ENCODE measurements around the gene SHISAL1.
"Not testable (repeated sequence)": the region's sequence is repeated elsewhere in the genome, so short reads cannot be mapped to it uniquely, and the experiment has no call there.

SHISAL1 gene

DNA sequence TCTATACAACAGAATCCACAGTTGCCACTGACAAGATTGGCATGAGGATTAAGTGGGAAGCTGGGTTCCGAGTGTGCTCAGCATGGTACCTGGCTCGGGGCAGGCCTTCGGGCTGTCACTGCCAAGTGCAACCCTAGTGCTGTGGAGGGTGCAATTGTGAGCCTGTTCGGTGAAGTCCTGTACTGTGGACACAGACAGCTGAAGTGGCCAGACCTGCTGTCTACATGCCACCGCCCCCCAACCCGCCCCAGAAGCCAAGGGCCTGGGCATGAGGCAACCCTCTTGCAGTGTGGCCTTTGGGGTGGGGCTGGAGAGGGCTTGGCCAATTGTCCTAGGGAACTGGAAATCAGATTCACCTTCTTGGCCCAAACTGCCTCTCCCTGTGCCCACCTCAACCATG, 15.6 kb upstream of the SHISAL1 start:
- DNase-seq (ENCODE audit: low spot score) = no peak

DNA sequence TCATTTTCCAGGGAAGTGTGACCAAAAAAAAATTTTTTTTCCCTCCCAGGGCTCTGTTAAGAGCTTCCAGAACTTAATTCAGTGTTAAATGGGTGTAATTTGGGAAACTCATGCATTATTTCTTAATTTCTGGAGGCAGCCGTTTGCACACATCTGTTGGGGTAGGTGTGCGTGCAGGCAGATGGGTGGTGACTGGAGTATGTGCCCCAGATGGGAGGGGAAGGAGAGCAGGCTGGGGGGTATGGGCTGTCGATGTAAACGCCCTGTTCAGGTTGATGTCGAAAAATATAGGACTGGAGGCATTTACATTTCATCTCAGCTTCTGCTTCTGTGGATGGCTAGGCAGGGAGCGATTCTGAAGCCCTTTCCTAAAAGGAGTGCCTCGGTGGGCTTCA, 13.7 kb upstream of the SHISAL1 start:
- DNase-seq (ENCODE audit: low spot score) = no peak

DNA sequence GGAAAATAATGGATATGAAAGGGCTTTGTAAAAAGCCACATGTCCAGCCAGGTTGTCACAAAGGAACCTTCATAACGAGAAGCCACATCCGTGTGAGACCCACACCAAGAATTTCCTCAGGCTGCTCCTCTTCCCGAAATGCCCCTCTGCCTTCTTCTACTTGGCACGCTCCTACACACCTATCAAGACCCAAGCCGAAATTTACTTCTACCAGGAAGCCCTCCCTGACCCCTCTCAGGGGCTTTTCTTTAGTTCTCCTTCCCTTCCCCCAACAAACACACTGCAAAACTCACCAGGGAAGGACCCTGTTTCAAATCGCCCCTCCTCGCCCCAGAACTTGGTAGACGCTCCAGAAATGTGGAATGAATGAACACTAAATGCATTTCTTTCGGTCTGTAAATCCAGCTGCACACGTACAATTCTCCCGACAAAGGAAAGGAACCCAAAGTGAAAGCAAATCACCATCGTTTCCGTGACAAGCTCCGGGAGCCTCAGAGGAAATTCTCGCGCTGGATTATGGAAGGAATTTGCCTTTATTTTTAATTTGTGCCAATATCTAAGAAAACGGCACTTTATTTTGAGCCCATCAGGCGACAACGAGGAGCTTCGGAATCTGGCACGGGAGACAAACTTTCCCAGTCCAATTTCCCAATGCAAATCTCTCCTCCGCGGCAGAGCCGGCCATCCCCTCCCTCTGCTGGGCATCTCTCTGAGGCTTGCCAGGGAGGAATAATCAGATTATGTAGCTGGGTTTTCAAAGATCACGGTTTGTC, 13.2 kb upstream of the SHISAL1 start:
- DNase-seq (ENCODE audit: low spot score) = no peak

DNA sequence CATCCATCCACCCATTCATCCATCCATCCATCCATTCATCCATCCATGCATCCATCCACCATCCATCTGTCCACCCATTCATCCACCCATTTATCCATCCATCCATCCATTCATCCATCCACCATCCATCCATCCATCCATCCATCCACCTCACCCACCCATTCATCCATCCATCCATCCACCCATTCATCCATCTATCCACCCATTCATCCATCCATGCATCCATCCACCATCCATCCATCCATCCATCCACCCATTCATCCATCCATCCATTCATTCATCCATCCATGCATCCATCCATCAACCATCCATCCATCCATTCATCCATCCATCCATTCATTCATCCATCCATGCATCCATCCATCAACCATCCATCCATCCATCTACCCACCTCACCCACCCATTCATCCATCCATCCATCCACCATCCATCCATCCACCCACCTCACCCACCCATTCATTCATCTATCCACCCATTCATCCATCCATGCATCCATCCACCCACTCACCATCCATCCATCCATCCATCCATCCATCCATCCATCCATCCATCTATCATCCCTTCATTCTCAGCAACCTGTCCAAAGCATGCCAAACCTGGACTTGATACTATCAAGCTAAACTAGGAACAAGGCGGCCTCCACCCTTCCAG, 10.5 kb upstream of the SHISAL1 start:
- DNase-seq (ENCODE audit: low spot score) = not testable (repeated sequence)

DNA sequence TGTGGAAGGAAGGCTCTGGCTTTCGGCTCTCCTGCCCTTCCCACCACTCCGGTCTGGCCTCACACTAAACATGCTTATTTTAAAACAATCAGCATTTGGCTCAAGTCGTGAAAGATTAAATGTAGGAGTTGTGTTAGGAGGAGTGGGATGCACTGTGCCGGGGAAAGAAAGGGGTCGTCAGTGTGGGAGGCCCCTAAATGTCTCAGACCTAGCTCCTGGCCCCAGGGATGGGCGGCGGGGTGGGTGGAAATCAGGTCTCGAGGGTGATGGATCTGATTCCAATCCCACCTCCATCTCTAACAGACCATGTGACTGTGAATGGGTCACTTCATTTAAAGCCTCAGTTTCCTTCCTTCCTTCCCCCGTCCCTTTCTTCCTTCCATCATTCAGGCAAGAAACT, 6.9 kb upstream of the SHISAL1 start:
- DNase-seq (ENCODE audit: low spot score) = no peak

DNA sequence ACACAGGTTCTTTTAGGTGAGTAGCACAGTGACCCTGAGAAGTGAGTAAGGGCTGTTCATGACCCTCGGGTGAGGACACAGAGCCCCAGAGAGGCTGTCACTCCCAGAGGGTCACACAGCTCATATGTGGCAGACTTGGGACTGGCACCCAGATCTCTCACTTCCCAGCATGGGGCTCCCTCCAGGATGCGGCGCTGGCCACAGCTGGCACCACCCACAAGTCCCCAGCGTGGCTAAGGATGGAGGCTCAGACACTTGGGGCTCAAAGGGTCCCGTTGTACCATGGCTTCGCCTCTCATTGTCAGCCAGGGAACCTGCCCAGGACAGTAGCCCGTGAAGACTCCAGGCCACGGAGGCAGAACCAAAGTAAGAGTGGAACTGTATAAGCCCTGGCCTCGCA, 6.0 kb upstream of the SHISAL1 start:
- no peak for DNase-seq (ENCODE audit: low spot score)

DNA sequence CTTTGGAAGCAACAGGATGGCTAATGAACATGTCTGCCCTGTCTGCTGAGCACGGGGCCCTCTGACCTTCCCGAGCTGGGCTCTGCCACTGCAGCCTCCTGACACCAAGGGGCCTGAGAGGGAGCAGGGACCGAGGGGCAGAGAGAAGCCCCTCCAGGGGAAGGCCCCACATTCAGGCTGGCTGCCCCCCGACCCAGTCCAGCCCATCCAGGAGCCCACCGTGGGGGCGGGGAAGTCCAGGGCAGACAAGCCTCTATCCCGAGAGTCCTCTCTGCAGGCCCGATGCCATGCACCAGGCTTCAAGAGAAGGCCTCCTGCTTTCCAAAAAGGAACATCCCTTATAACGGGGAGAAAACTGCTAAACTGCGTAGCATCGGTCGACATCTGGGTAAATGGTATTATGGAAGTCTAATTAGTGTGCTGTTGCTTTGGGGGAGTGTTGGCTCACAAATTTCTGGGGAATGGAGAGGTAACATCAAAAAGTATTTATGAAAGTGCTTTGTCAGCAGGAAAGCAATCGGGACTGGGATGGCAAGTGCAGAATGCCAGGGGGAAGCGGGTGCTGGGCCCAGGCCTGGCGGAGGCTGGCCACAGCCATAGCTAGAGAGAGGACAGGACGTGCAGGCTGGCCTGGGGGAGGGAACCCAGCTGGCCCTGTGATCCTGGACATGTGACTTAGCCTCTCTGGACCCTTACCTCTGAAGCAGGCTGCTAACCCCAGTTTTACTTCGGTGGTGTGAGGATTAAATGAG, 5.3 kb upstream of the SHISAL1 start:
- no peak for DNase-seq (ENCODE audit: low spot score)

DNA sequence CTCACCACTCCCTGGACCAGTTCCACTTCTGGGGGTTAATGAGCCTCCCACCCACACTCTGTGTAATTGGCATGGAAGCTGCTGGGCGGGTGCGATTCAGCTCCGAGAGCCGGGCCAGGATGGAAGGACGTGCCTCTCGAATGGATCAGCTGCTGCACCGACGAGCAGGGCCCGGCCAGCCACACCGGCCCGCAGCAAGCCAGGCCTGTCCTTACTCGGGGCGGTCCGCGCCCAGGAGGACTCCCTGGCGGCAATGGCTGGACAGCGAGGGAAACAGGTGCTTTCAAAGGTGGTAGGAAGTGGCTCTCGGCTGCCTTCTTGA, 4.3 kb upstream of the SHISAL1 start:
- DNase-seq (ENCODE audit: low spot score) = no peak

DNA sequence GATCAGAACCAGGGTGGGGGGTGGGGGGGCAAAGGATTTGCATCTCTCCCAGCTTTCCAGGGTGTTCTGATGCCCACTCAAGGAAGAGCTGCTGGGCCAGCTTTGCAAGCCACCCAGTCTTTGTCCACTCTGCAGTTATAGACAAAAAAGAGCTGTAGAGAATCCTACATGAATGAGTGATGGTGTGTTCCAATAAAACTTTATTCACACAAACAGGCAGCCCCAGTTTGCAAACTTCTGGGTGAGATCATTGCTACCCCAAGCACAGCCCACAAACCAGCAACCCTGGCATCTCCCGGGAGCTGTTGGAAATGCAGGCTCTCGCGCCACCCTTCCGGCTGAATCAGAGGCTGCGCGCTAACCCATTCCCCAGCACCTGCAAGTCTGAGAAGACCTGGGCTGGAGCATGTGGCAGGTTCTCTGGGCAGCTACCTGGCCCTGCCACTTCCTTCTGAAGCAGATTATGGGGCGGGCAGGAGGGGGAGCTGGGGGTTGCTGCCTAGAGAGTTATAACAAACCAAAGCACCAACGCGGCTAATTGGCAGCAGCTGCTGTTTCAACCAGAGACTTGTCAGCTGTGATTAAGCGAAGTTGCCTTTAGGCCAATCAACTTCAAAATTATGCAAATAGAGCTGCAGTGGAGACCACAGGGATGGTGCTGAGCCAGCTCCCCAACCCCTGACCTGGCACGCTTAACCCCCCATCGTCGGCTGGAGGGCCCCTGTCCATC, 3.8 kb upstream of the SHISAL1 start:
- DNase-seq (ENCODE audit: low spot score) = no peak

DNA sequence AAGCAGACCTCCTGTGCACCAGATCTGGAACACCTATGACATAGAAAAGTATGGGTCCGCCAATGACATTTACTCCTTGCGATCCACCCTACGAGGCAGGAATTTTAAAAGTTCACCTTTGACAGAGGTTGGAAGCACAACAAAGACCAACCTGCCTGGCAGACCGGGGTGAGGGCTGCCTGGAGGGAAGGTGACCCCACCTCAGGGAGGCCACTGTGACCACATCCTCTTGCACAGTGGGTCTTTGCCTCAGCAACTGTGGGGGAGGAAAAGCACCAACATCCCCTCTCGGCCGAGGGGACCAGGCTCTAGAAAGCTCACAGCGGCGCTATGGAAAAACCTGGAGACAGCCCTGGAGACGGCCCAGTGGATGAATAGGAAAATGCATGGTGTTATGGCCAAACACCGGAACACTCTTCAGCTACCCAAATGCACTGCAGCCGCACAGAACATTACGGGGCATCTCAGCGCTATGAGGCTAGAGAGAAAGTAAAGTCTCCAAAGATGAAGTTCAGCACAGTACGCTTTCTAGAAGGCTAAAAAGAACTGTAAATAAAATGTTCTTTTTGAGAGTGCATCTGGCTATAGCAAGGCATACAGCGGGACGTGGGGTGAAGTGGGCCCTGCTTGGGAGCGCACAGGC, 1.8 kb upstream of the SHISAL1 start:
- DNase-seq (ENCODE audit: low spot score) = no peak

DNA sequence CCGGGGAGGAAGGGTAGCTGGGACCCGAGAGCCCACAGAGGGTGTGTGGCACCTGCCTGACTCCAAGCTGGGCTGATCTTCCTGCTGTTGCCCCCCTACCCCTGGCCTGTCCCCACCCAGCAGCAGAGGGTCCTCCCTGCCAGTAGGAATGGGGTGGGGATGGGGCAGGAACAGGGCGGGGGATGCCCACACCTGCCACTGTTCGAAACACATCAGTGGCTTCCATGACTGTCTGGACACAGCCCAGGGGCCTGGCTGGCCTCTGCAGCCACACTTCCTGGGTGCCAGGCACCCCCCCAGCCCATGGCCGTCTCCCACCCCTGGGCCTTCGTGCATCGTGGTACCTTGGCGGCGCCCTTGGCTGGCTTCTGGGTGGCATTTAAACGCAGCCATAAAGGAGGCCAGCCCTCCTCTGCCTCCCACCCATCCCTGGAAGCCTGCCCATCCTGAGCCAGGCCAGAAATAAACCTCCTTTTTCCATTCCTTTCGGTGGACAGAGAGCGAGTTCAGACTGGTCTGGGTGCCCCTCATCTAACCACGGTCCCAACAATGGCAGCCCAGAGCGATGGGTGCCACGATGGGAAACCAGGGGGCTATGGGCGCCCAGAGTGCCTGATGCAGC, 745 bp upstream of the SHISAL1 start:
- DNase-seq (ENCODE audit: low spot score) = no peak

DNA sequence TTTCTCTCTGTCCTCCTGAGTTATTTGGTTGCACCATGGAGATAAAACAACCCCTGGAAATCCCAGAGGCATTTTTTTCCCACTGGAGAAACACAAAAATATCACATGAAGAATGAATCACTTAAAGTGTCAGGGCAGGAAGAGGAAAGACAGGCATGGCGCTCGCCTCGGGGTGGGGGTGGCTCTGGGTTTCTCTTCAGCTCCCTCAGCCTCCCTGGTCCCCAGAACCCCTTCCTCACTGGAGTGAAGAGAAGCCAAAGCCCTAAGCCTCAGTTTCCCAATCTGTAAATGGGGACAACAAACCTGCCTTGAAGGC, 938 bp downstream of the SHISAL1 start:
- no peak for DNase-seq (ENCODE audit: low spot score)

DNA sequence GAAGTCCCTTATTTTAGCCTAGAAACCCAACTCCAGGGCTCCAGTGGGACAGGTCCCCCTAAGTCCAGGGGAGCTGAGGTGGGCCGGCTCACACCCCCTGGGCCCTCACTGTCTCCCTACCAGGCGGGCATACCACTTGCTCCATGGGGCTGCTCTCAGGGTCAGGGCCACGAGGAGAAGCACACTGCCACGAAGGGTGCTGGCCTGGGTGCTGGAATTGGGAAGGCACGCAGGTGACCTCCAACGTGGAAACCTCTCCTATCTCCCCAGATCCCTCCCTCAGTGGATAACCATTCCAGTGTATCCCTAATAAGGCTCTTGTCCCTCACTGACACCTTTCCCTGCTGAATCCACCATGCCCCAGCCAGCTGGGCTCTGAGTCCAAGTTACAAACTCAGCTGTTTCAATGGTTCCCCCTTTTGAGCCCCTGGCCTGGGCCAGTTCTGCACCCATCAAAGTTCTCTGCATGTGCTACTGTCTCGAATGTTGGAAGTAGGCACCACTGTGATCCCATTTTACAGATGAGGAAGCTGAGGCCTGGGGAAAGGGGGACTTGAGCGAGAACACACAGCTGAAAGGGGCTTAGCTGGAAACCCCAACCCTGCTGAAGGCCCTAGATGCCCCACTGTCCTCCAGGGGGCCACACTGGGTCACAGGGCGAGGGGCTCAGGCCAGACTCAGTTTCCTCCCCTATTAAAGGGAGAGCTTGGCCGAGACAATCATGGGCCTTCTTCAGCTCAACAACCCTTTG, 1.5 kb downstream of the SHISAL1 start:
- DNase-seq (ENCODE audit: low spot score) = no peak

DNA sequence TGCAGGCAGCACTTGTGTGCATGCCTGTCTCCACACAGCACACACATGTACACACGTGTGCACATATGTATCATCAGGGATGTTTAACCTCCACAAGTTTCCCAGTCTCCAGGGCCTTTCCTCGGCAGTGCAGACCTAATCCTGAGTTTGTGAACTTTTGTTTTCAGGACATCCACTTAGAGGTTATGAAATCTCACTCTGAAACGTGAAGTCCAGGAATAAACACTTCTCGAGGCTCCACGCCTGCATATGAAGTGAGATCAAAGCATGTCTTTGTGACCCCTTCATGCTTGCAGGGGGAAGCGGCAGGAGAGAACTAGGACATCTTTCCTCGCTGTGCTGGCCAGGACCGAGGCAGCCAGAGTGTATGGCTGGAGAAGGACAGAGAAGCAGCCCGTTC, 3.1 kb downstream of the SHISAL1 start:
- no peak for DNase-seq (ENCODE audit: low spot score)

DNA sequence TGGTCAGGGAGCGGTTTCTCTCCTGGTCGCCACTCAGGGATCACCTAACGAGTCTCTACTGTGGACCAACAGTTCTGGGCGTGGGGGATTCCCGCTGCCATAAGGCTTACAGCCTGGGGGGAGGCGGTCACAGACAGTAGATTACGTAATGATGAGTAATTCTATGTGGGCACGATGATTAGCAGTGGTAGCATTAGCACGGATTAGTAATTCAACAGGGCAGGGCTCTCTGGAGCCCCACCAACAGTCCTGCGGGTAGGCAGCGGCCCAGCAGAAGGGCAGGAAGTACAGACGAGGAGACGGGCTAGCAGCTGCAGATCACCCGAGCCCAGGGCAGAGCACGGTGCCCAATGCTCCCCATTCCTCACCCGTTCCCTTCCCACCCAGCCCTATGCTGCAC, 3.6 kb downstream of the SHISAL1 start:
- DNase-seq (ENCODE audit: low spot score) = no peak

DNA sequence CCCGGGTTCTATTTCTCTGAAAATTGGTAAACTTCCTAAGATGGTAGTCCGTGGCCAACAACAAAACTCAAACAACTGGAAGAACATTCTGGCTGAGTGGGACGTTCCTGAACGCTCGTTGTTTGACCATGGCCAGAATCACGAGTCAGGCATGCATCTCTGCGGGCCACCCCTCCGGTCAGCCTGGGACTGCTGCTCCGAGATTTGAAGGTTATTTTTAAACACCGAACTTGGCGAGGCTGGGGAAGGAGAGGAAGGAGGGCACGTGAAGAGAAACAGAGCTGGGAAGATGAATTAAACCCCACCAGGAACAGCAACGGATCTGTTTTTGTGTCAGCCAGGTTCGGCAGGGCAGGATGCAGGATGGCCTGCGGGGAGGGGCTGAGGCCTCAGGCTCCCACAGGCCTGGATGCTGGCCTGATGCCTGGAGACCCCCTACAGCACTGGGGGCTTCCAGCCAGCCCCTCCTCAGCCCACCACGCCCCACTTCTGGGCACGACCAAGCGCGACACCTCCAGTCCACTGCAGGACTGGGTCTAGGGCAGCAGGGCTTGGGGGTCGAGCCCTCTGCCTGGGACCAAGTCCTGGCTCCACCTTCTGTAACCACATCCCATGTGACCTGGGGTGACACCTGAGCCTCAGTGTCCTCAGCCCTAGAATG, 5.1 kb downstream of the SHISAL1 start:
- DNase-seq (ENCODE audit: low spot score) = no peak

DNA sequence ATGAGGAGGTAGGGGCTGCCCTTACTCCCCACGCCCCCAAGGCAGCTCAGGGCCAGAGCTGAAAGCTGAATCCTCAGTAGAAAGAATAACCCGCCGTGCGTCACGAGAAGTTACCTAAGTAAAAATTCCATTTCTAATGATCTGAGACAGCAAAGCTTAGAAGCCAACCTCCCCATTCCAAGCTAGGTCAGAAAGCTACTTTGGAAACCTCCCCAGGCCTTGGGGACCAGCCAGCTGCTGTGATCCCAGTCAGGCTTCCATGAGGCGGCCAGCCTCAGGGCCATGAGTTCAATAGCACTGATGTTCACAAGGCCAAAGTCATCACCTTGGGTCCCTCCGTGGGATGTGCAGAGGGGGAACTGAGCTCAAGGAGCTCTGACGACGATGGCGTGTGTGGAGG, 6.9 kb downstream of the SHISAL1 start:
- no peak for DNase-seq (ENCODE audit: low spot score)

DNA sequence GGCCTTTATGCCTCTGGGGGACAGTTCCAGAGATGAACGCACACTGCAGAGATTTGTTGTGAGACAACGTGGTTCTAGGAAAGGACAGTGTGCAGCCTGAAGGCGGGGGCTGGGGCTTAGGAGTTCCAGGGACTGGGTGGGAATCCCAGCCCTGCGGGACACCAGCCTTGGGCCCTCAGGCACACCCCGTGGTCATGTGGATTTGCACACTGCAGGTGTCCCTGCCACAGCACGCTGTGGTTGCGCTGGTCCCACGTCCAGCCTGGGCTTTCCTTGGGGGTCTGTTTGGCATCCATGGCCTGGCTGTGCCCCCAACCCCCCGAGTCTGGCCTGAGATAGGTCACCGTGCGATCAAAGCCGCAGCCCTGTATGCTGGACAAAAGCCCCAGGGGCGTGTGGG, 7.3 kb downstream of the SHISAL1 start:
- no peak for DNase-seq (ENCODE audit: low spot score)

DNA sequence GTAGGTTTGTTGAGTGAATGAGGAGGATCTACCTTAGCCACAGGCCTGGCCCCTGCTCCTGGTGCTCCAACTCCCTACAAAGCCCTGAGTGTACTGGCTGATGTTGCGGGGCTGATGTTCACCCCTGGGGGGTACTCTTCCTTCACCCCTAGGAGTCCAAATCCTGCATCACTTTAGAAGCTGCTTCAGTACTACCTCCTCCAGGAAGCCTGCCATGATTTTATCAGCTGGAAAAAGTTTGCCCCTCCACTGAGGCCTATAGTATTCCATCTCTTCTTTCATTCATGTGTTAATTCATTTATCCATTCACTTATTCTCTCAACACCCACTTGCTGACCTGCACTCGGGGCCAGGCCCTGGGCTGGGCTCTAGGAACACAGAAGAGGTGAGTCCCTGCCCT, 7.8 kb downstream of the SHISAL1 start:
- DNase-seq (ENCODE audit: low spot score) = no peak

DNA sequence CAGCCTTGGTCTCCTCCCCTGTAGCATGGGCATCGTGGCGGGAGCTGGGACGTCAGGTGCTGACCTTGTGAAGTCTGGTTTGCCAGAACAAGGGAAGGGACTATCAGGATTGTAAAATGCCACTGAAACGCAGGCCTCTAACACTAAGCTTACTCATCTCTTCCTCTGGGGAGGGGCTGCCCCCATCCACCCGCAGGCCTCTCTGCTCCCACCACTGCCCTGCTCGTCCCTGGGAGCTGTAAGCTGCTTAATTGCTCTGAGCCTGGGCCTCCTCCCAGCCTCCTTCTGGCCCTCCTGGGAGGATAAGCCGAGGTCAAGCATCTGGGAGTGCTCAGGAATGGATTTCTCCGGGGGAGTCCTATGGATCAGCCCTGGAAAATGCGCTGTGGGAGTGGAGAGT, 8.4 kb downstream of the SHISAL1 start:
- no peak for DNase-seq (ENCODE audit: low spot score)

DNA sequence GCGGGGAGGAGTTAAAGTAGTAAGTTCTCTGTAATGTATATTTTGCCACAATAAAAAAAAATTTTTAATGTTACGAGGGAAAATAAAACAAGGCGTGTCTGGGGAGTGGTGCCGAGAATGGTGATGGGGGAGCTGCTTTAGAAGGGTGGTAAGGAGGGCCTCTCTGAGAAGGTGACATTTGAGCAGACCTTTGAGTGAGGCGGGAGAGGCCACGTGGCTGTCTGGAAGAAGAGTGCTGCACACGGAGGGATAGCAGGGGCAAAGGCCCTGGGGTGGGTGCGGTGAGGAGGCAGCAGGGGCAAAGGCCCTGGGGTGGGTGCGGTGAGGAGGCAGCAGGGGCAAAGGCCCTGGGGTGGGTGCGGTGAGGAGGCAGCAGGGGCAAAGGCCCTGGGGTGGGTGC, 10.4 kb downstream of the SHISAL1 start:
- not testable (repeated sequence) for DNase-seq (ENCODE audit: low spot score)
